GM12872 (cell line): ENCODE measurements around the gene CHD1L.

Experiments used
- TF ChIP-seq, protein P1 (sequence below): IDR thresholded peaks from 3 replicates; pipeline ENCODE4 v1.5.1; 2011; ENCODE audit warnings: low read depth, mild to moderate bottlenecking, low read length, moderate library complexity; ENCODE audit not compliant: insufficient read depth

Gene CHD1L

DNA sequence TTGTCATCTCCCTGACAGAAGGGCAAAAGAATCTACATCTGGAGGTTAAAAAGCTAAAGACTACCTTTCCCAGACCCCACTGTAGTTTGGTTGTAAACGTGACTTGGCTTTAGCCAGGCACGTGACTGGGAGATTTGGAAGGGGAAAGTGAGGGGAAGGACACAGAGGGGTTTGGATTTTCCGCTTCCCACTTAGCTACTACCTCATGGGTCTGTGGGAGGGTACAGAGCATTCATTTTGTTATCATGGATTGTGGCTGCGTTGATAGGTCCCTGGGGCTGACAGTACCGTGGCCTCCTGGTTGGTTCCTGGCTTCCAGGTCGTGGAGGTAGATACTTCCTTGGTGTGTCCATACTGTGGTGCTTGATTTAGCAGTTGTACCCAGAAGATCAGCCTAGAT is 2.6 kb downstream of the CHD1L start:
- TF ChIP-seq, protein P1, sequence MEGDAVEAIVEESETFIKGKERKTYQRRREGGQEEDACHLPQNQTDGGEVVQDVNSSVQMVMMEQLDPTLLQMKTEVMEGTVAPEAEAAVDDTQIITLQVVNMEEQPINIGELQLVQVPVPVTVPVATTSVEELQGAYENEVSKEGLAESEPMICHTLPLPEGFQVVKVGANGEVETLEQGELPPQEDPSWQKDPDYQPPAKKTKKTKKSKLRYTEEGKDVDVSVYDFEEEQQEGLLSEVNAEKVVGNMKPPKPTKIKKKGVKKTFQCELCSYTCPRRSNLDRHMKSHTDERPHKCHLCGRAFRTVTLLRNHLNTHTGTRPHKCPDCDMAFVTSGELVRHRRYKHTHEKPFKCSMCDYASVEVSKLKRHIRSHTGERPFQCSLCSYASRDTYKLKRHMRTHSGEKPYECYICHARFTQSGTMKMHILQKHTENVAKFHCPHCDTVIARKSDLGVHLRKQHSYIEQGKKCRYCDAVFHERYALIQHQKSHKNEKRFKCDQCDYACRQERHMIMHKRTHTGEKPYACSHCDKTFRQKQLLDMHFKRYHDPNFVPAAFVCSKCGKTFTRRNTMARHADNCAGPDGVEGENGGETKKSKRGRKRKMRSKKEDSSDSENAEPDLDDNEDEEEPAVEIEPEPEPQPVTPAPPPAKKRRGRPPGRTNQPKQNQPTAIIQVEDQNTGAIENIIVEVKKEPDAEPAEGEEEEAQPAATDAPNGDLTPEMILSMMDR = no peak

DNA sequence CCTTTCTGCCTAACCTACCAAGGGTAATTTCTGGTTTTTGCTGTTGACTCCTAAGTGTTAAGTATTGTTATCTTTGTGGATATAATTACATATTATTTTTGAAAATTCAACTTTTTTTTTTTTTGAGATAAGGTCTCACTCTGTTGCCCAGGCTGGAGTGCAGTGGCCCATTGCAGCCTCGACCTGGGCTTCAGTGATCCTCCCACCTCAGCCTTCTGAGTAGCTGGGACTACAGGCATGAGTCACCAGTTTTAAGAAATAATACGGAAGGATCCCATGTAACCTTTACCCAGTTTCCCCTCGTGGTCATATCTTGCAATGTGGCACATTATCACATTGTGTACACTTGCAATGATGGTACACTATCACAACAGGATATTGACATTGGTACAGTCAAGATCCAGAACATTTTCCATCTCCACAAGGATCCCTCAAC is 3.1 kb downstream of the CHD1L start:
- TF ChIP-seq, protein P1 = no peak

DNA sequence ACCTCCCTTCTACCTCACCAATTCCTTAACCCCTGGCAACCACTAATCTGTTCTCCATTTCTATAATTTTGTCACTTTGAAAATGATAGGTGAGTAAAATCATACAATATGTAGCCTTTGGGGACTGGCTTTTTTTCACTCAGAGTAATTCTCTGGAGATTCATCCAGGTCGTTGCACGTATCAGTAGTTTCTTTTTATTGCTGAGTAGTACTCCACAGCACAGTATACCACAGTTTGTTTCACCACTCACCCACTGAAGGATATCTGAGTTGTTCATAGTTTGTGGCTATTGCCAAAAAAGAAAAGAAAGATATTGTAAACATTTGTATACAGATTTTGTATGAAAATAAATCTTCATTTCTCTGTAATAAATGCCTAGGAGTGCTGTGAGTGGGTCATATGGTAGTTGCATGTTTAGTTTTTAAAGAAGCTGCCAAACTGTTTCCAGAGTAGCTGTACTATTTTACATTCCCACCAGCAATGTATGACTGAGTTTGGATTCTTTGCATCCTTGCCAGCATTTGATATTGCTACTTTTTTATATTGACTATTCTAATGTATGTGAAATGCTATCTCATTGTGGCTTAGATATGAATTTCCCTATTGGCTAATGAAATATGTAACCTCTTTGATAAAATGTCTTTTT is 3.7 kb downstream of the CHD1L start:
- TF ChIP-seq, protein P1 = no peak

DNA sequence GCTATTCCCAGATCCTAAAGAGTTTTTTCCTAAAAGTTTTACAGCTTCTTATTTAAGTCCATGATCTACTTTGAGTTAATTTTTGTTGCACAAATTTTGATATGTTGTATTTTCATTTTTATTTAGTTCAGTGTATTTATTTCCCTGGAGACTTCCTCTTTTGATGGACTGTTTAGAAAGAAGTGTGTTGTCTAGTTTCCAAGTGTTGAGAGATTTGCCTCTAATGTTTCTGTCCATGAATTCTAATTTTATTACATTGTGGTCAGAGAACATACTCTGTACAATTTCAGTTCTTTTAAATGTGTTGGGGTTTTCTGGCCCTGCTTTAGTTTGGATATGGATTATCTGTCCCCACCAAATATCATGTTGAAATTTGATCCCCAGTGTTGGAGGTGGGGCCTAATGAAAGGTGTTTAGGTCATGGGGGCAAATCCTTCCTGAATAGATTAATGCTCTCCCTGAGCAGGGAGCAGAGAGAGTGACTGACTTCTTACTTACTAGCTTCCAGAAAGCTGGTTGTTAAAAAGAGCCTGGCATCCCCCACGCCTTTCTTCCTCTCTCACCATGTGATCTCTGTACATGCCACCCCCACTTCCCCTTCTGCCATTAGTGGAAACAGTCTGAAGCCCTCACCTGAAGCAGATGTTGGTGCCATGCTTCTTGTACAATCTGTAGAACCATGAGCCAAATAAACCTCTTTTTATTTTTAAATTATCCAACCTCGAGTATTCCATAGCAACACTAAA is 4.6 kb downstream of the CHD1L start:
- TF ChIP-seq, protein P1 = no peak

DNA sequence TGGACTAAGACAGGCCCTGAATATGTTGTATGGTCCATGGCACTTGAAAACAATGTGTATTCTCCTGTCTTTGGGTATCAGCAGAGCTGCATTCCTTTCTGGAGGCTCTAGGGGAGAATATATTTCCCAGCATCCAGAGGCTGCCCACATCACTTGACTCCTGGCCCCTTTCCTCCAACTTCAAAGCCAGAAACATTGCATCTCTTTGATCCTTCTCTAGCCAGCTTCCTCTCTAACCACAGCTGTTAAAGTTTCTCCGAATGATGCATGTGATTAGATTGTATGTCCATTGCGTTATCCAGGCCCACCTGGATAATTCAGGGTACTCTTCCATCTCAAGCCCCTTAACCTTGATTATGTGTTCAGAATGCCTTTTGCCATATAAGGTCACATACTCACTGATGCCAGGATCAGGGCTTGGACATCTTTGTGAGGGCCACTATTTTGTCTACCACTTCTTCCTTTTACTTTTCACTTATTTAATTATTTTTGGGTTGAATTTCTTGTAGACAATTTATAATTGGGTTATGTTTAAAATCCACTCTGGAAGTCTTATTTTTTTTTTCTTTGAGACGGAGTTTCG is 5.3 kb downstream of the CHD1L start:
- TF ChIP-seq, protein P1 = no peak

DNA sequence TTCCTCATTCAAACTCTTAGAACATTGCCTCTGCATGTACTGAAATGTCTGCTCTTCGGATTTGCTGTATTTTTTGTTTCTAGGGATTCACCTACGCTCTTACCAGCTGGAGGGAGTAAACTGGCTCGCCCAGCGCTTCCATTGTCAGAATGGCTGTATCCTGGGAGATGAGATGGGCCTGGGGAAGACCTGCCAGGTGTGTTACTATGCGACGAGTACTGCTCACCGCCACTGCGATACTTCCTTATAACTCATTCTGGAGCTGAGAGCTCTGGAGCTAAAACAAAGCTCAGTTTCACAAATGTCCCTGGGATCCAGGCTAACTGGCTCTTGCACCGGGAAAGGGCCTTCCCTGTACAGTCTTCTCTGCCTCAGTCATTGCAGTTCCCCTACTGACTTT is 10.1 kb downstream of the CHD1L start:
- TF ChIP-seq, protein P1 = no peak

DNA sequence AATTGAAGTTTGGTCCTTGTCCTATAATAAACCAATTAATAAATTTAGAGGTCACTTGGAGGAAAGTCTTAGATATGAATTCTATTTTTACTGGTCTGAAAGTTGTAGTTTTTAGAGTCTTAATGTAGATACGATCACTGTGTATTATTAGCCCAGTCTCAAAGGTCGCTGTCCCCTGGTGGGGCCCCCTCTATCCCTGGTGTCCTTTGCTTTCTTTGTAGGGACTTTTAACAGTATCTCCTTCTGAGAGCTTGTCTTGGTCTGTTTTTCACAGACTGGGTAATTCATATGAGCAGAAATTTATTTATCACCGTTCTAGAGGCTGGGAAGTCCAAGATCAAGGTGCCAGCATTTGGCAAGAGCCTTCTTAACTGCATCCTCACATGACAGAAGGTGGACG is 18.5 kb downstream of the CHD1L start:
- TF ChIP-seq, protein P1 = no peak
